ENCODE measurements around the gene RAVER1.
A peak's percentile ranks its signal among the peaks of the same experiment; 100 is the strongest.
"Not testable (repeated sequence)": the region's sequence is repeated elsewhere in the genome, so short reads cannot be mapped to it uniquely, and the experiment has no call there.

The RAVER1 gene

GRCh38 chr19:10284960-10285278 is 48.4 kb downstream of the RAVER1 start:
- H3K4me1 ChIP-seq = peaks cover 54% of the 10 kb centered on the region
- no peak for TF ChIP-seq Cebpa-rat (IDR thresholded peaks at IDR 0.05)

GRCh38 chr19:10284065-10284959 is 49.0 kb downstream of the RAVER1 start:
- no peak overlapping the region for H3K4me2 ChIP-seq
- H3K4me1 ChIP-seq = peaks cover 55% of the 10 kb centered on the region
- no peaks in the 10 kb centered on the region for H3K9me3 ChIP-seq
- H3K9ac ChIP-seq = no peak overlapping the region
- no peak overlapping the region for H3K4me3 ChIP-seq
- peaks cover 41% of the 10 kb centered on the region for H4K20me1 ChIP-seq
- peaks cover 34% of the 10 kb centered on the region for H3K36me3 ChIP-seq
- H3K27me3 ChIP-seq = peaks cover 30% of the 10 kb centered on the region
- TF ChIP-seq Cebpa-rat (IDR thresholded peaks at IDR 0.05) = no peak
- no peak overlapping the region for H3K27ac ChIP-seq

More at GRCh38 chr19:10284960-10285278, 48.4 kb downstream of the RAVER1 start:
- Histone ChIP-seq H3K9ac (no peak overlapping the region), H3K4me2 (no peak overlapping the region), H3K36me3 (peaks cover 33% of the 10 kb centered on the region), H4K20me1 (peaks cover 36% of the 10 kb centered on the region), H3K27ac (no peak overlapping the region), H3K9me3 (no peaks in the 10 kb centered on the region), H3K27me3 (peaks cover 36% of the 10 kb centered on the region), H3K4me3 (no peak overlapping the region)

- H4K20me1 ChIP-seq = peaks cover 47% of the 10 kb centered on the region
- H3K36me3 ChIP-seq = peaks cover 43% of the 10 kb centered on the region
- H3K4me1 ChIP-seq = peaks cover 48% of the 10 kb centered on the region
- no peak overlapping the region for H3K4me2 ChIP-seq
- TF ChIP-seq Cebpa-rat (IDR thresholded peaks at IDR 0.05) = no peak
- H3K9ac ChIP-seq = no peak overlapping the region
- H3K27me3 ChIP-seq = peaks cover 22% of the 10 kb centered on the region
- H3K27ac ChIP-seq = no peak overlapping the region
- no peaks in the 10 kb centered on the region for H3K9me3 ChIP-seq
- H3K4me3 ChIP-seq = no peak overlapping the region
These were observed 49.8 kb downstream of the RAVER1 start for GRCh38 chr19:10283301-10284064.

- not testable (repeated sequence) for H3K9me3 ChIP-seq, H3K27me3 ChIP-seq, H3K4me3 ChIP-seq, H3K27ac ChIP-seq, H3K9ac ChIP-seq, H3K4me2 ChIP-seq
- Histone ChIP-seq H3K4me1 (peaks cover 33% of the 10 kb centered on the region), H3K36me3 (peaks cover 57% of the 10 kb centered on the region), H4K20me1 (peaks cover 39% of the 10 kb centered on the region)
These were observed 51.3 kb downstream of the RAVER1 start for GRCh38 chr19:10282043-10282442.

GRCh38 chr19:10279737-10280442 is 53.4 kb downstream of the RAVER1 start:
- peaks cover 14% of the 10 kb centered on the region for H3K4me1 ChIP-seq
- H3K27ac ChIP-seq = no peak overlapping the region
- H3K36me3 ChIP-seq = peaks cover 54% of the 10 kb centered on the region
- H3K4me2 ChIP-seq = peak overlapping the region; percentile 62
- no peak overlapping the region for H3K4me3 ChIP-seq
- TF ChIP-seq Cebpa-rat (IDR thresholded peaks at IDR 0.05) = no peak
- no peaks in the 10 kb centered on the region for H3K27me3 ChIP-seq
- H4K20me1 ChIP-seq = peaks cover 19% of the 10 kb centered on the region
- H3K9ac ChIP-seq = 0 out of 2 replicates have a peak overlapping the region, but pooled peaks have one; percentile 8
- no peaks in the 10 kb centered on the region for H3K9me3 ChIP-seq

- no peaks in the 10 kb centered on the region for H3K27me3 ChIP-seq
- H3K27ac ChIP-seq = no peak overlapping the region
- peaks cover 51% of the 10 kb centered on the region for H3K36me3 ChIP-seq
- H3K4me2 ChIP-seq = no peak overlapping the region
- no peak overlapping the region for H3K9ac ChIP-seq
- no peak for TF ChIP-seq Cebpa-rat (IDR thresholded peaks at IDR 0.05)
- peaks cover 25% of the 10 kb centered on the region for H4K20me1 ChIP-seq
- no peaks in the 10 kb centered on the region for H3K9me3 ChIP-seq
- peaks cover 14% of the 10 kb centered on the region for H3K4me1 ChIP-seq
- no peak overlapping the region for H3K4me3 ChIP-seq
These were observed 54.4 kb downstream of the RAVER1 start for GRCh38 chr19:10278935-10279334.

GRCh38 chr19:10277795-10278589 is 55.3 kb downstream of the RAVER1 start:
- no peak overlapping the region for H3K27ac ChIP-seq
- H3K4me1 ChIP-seq = peaks cover 14% of the 10 kb centered on the region
- peaks cover 25% of the 10 kb centered on the region for H4K20me1 ChIP-seq
- no peak for TF ChIP-seq Cebpa-rat (IDR thresholded peaks at IDR 0.05)
- no peak overlapping the region for H3K9ac ChIP-seq
- no peaks in the 10 kb centered on the region for H3K9me3 ChIP-seq
- H3K36me3 ChIP-seq = peaks cover 42% of the 10 kb centered on the region
- no peak overlapping the region for H3K4me2 ChIP-seq
- H3K27me3 ChIP-seq = no peaks in the 10 kb centered on the region
- no peak overlapping the region for H3K4me3 ChIP-seq

GRCh38 chr19:10274589-10274988 is 58.7 kb downstream of the RAVER1 start:
- Histone ChIP-seq H3K27me3 (no peaks in the 10 kb centered on the region), H3K4me2 (no peak overlapping the region), H3K9ac (no peak overlapping the region), H4K20me1 (peaks cover 16% of the 10 kb centered on the region), H3K4me3 (no peak overlapping the region), H3K9me3 (no peaks in the 10 kb centered on the region), H3K36me3 (peaks cover 41% of the 10 kb centered on the region), H3K27ac (no peak overlapping the region), H3K4me1 (peaks cover 37% of the 10 kb centered on the region)
- TF ChIP-seq Cebpa-rat (IDR thresholded peaks at IDR 0.05) = no peak

GRCh38 chr19:10271543-10272086 is 61.7 kb downstream of the RAVER1 start:
- Histone ChIP-seq H3K4me2 (peak overlapping the region; percentile 92), H3K4me1 (peaks cover 35% of the 10 kb centered on the region), H3K27me3 (no peaks in the 10 kb centered on the region), H4K20me1 (peaks cover 7% of the 10 kb centered on the region; the same call in 1 of the 2 replicates), H3K36me3 (peaks cover 17% of the 10 kb centered on the region), H3K9me3 (no peaks in the 10 kb centered on the region), H3K9ac (peak overlapping the region; percentile 62), H3K27ac (peak overlapping the region; percentile 84), H3K4me3 (peak overlapping the region; percentile 64)
- no peak for TF ChIP-seq Cebpa-rat (IDR thresholded peaks at IDR 0.05)

Measured in BLaER1 (cell line).